ENCODE data around the gene THRSP. TPM values are rescaled to one million over a fixed set of nuclear protein-coding genes. Genes with fewer than 3 reads are reported as not detected.
"Not testable (repeated sequence)": the region's sequence is repeated elsewhere in the genome, so short reads cannot be mapped to it uniquely, and the experiment has no call there.

Gene THRSP
- total RNA-seq, 1 donor from 2014 or later = not detected

- intact Hi-C loops (cut with DNase I) = no loop called here
- peaks cover 0 to 25% of the 10 kb centered on the region in 2 donors for H3K36me3 ChIP-seq
- no peaks in the 10 kb centered on the region for H3K9me3 ChIP-seq
- no peak overlapping the region for H3K4me3 ChIP-seq
- TF ChIP-seq POLR2AphosphoS5 (IDR thresholded peaks at IDR 0.05; ENCODE audit: insufficient read depth in 1 of 2, low read depth in 1 of 2) = no peak
- TF ChIP-seq POLR2A (IDR thresholded peaks at IDR 0.05) = no peak
- no peak for TF ChIP-seq CTCF (IDR thresholded peaks at IDR 0.05)
- DNase-seq (ENCODE audit: extremely low spot score in 2 of 2) = no peak
- no peaks in the 10 kb centered on the region for H3K27me3 ChIP-seq
- peaks cover 28% of the 10 kb centered on the region for H3K4me1 ChIP-seq
- H3K27ac ChIP-seq = no peak overlapping the region
Measured at GRCh38 chr11:78072455-78072854, 8.8 kb downstream of the THRSP start.

GRCh38 chr11:78074756-78075155 is 11.1 kb downstream of the THRSP start:
- no peaks in the 10 kb centered on the region for H3K9me3 ChIP-seq
- no peak for TF ChIP-seq POLR2AphosphoS5 (IDR thresholded peaks at IDR 0.05; ENCODE audit: insufficient read depth in 1 of 2, low read depth in 1 of 2)
- no peak for TF ChIP-seq CTCF (IDR thresholded peaks at IDR 0.05)
- no peak for TF ChIP-seq POLR2A (IDR thresholded peaks at IDR 0.05)
- H3K4me3 ChIP-seq = no peak overlapping the region
- H3K36me3 ChIP-seq = peaks cover 0 to 14% of the 10 kb centered on the region in 2 donors
- no peak for DNase-seq (ENCODE audit: extremely low spot score in 2 of 2)
- H3K4me1 ChIP-seq = peaks cover 44% of the 10 kb centered on the region
- no peaks in the 10 kb centered on the region for H3K27me3 ChIP-seq
- intact Hi-C loops (cut with DNase I) = no loop called here
- H3K27ac ChIP-seq = no peak overlapping the region

- intact Hi-C loops (cut with DNase I) = no loop called here
- Histone ChIP-seq H3K27ac (no peak overlapping the region), H3K36me3 (peaks cover 0 to 8% of the 10 kb centered on the region in 2 donors), H3K4me3 (no peak overlapping the region), H3K4me1 (peaks cover 51% of the 10 kb centered on the region), H3K9me3 (no peaks in the 10 kb centered on the region), H3K27me3 (no peaks in the 10 kb centered on the region)
- TF ChIP-seq POLR2AphosphoS5 (IDR thresholded peaks at IDR 0.05; ENCODE audit: insufficient read depth in 1 of 2, low read depth in 1 of 2) (no peak), POLR2A (IDR thresholded peaks at IDR 0.05) (no peak), CTCF (IDR thresholded peaks at IDR 0.05) (no peak)
- DNase-seq (ENCODE audit: extremely low spot score in 2 of 2) = no peak
Measured at GRCh38 chr11:78076733-78077403, 13.2 kb downstream of the THRSP start.

- intact Hi-C loops (cut with DNase I); H3K36me3 ChIP-seq; H3K4me3 ChIP-seq; H3K27me3 ChIP-seq; H3K9me3 ChIP-seq; DNase-seq (ENCODE audit: extremely low spot score in 2 of 2); H3K27ac ChIP-seq: not testable (repeated sequence)
- peaks cover 51% of the 10 kb centered on the region for H3K4me1 ChIP-seq
Measured at GRCh38 chr11:78077592-78077991, 13.9 kb downstream of the THRSP start.

- no peaks in the 10 kb centered on the region for H3K36me3 ChIP-seq
- H3K27ac ChIP-seq = peak overlapping the region; percentile 87
- no peaks in the 10 kb centered on the region for H3K27me3 ChIP-seq
- TF ChIP-seq CTCF (IDR thresholded peaks at IDR 0.05) (no peak), POLR2A (IDR thresholded peaks at IDR 0.05) (no peak), POLR2AphosphoS5 (IDR thresholded peaks at IDR 0.05; ENCODE audit: insufficient read depth in 1 of 2, low read depth in 1 of 2) (no peak)
- H3K9me3 ChIP-seq = no peaks in the 10 kb centered on the region
- intact Hi-C loops (cut with DNase I) = no loop called here
- H3K4me3 ChIP-seq = peak overlapping the region; percentile 58 to 76
- DNase-seq (ENCODE audit: extremely low spot score in 2 of 2) = no peak
- peaks cover 51% of the 10 kb centered on the region for H3K4me1 ChIP-seq
Measured at GRCh38 chr11:78078218-78079167, 14.8 kb downstream of the THRSP start.

Measured in vagina (tissue), 2 donors.